Effector CD8-positive, alpha-beta T cell (primary cell): ENCODE results near the gene SERINC3.
"Not testable (repeated sequence)": the region's sequence is repeated elsewhere in the genome, so short reads cannot be mapped to it uniquely, and the experiment has no call there.

Experiments used
- DNase-seq: peaks from one replicate; lab custom pipeline; 2025; lab: John Stamatoyannopoulos, UW

The SERINC3 gene

GRCh38 chr20:44491635-44492395 lies 30.1 kb downstream of the SERINC3 start:
- DNase-seq, result no peak

- no peak for DNase-seq
These were observed 31.9 kb downstream of the SERINC3 start for GRCh38 chr20:44489931-44490330.

- DNase-seq, result no peak
These were observed 32.6 kb downstream of the SERINC3 start for GRCh38 chr20:44489223-44489622.

- no peak for DNase-seq
These were observed 33.3 kb downstream of the SERINC3 start for GRCh38 chr20:44488551-44488950.

- no peak for DNase-seq
These were observed 36.1 kb downstream of the SERINC3 start for GRCh38 chr20:44485830-44486198.

GRCh38 chr20:44485078-44485829 lies 36.6 kb downstream of the SERINC3 start:
- no peak for DNase-seq

GRCh38 chr20:44483112-44483511 lies 38.8 kb downstream of the SERINC3 start:
- DNase-seq, result no peak

- no peak for DNase-seq
These were observed 40.0 kb downstream of the SERINC3 start for GRCh38 chr20:44481719-44482416.

- no peak for DNase-seq
These were observed 41.8 kb downstream of the SERINC3 start for GRCh38 chr20:44480097-44480496.

GRCh38 chr20:44479643-44480042 lies 42.2 kb downstream of the SERINC3 start:
- no peak for DNase-seq

GRCh38 chr20:44478206-44478605 lies 43.7 kb downstream of the SERINC3 start:
- DNase-seq, result no peak

- no peak for DNase-seq
These were observed 44.7 kb downstream of the SERINC3 start for GRCh38 chr20:44477151-44477550.

- peak; percentile 81 for DNase-seq
These were observed 45.9 kb downstream of the SERINC3 start, which contains the start of gene TTPAL for GRCh38 chr20:44475694-44476560. TTPAL (plus strand) TSS chr20:44475874; CDS start chr20:44480000, 4,126 bp downstream.

- no peak for DNase-seq
These were observed 46.5 kb downstream of the SERINC3 start for GRCh38 chr20:44475372-44475693.

- not testable (repeated sequence) for DNase-seq
These were observed 49.6 kb downstream of the SERINC3 start for GRCh38 chr20:44472283-44472682.

GRCh38 chr20:44471481-44471882 lies 50.4 kb downstream of the SERINC3 start:
- no peak for DNase-seq

GRCh38 chr20:44470327-44470726 lies 51.5 kb downstream of the SERINC3 start:
- DNase-seq, result no peak

GRCh38 chr20:44468044-44468782 lies 53.7 kb downstream of the SERINC3 start:
- DNase-seq, result no peak

GRCh38 chr20:44467289-44467883 lies 54.5 kb downstream of the SERINC3 start:
- DNase-seq, result no peak

- no peak for DNase-seq
These were observed 56.8 kb downstream of the SERINC3 start for GRCh38 chr20:44465001-44465560.
